Stimulated activated CD4-positive, alpha-beta T cell treated with anti-CD3 and anti-CD28 coated beads, Interleukin-4, amount 100 ng/mL, for 4 hours (primary cell): ENCODE measurements around the gene UNKL.
"Not testable (repeated sequence)": the region's sequence is repeated elsewhere in the genome, so short reads cannot be mapped to it uniquely, and the experiment has no call there.

ENCODE experiments used
- DNase-seq, 2 experiments: peaks; one replicate each; pipeline ENCODE4 v3.0.0-alpha.2; 2020

The UNKL gene

GRCh38 chr16:1445518-1446203, 31.2 kb upstream of the UNKL start:
- DNase-seq = no peak

- no peak for DNase-seq
Measured at GRCh38 chr16:1444730-1445517, 30.4 kb upstream of the UNKL start.

- no peak for DNase-seq
Measured at GRCh38 chr16:1443980-1444729, 29.7 kb upstream of the UNKL start, which contains the start of gene CCDC154. Gene CCDC154, minus strand, starts transcription at chr16:1444556. Its CDS starts 234 bp downstream, at chr16:1444322.

- DNase-seq = no peak
Measured at GRCh38 chr16:1443403-1443973, 29.0 kb upstream of the UNKL start.

- DNase-seq = no peak
Measured at GRCh38 chr16:1442697-1443096, 28.2 kb upstream of the UNKL start.

GRCh38 chr16:1441391-1441829, 26.9 kb upstream of the UNKL start:
- DNase-seq = no peak

GRCh38 chr16:1439699-1440074, 25.2 kb upstream of the UNKL start:
- not testable (repeated sequence) for DNase-seq

- DNase-seq = no peak
Measured at GRCh38 chr16:1439058-1439698, 24.7 kb upstream of the UNKL start.

GRCh38 chr16:1438229-1439057, 23.9 kb upstream of the UNKL start:
- DNase-seq = no peak

GRCh38 chr16:1437606-1438005, 23.1 kb upstream of the UNKL start:
- no peak for DNase-seq

- DNase-seq = no peak
Measured at GRCh38 chr16:1436731-1437355, 22.3 kb upstream of the UNKL start.

- no peak for DNase-seq
Measured at GRCh38 chr16:1435921-1436697, 21.6 kb upstream of the UNKL start.

- no peak for DNase-seq
Measured at GRCh38 chr16:1434644-1435592, 20.4 kb upstream of the UNKL start.

GRCh38 chr16:1433756-1434155, 19.3 kb upstream of the UNKL start:
- no peak for DNase-seq

- DNase-seq = no peak
Measured at GRCh38 chr16:1433263-1433560, 18.7 kb upstream of the UNKL start.

GRCh38 chr16:1432388-1433262, 18.1 kb upstream of the UNKL start:
- DNase-seq = no peak

- no peak for DNase-seq
Measured at GRCh38 chr16:1431497-1432270, 17.2 kb upstream of the UNKL start.
